Ishikawa (cell line): Measurements from ENCODE around the gene HEMGN.

Experiments
- CEBPB ChIP-seq: IDR thresholded peaks from 2 replicates; pipeline ENCODE4 v1.6.1; 2012
- EGR1 ChIP-seq: IDR thresholded peaks from 2 replicates; pipeline ENCODE4 v1.6.1; 2012
- TAF1 ChIP-seq: IDR thresholded peaks from 2 replicates; pipeline ENCODE4 v1.6.1; 2012; ENCODE audit warnings: low read depth, mild to moderate bottlenecking
- TCF12 ChIP-seq: IDR thresholded peaks from 2 replicates; pipeline ENCODE4 v1.6.1; 2012; ENCODE audit warnings: low read depth
- TEAD4 ChIP-seq: IDR thresholded peaks from 2 replicates; pipeline ENCODE4 v1.6.1; 2012
- YY1 ChIP-seq: IDR thresholded peaks from 2 replicates; pipeline ENCODE4 v1.6.1; 2012; ENCODE audit warnings: low read depth

- TF ChIP-seq YY1 (no peak), TAF1 (no peak), TEAD4 (no peak), TCF12 (no peak), EGR1 (no peak), CEBPB (no peak)
These were observed 7.0 kb downstream of the HEMGN start for GRCh38 chr9:97930972-97931371.
